ENCODE results near the gene RABGEF1. TPM values are rescaled to one million over a fixed set of nuclear protein-coding genes. Genes with fewer than 3 reads are reported as not detected.
A peak's percentile ranks its signal among the peaks of the same experiment; 100 is the strongest.
"Not testable (repeated sequence)": the region's sequence is repeated elsewhere in the genome, so short reads cannot be mapped to it uniquely, and the experiment has no call there.

RABGEF1 gene
- total RNA-seq, 1 donor from 2014 or later, result 21.8 TPM

DNA sequence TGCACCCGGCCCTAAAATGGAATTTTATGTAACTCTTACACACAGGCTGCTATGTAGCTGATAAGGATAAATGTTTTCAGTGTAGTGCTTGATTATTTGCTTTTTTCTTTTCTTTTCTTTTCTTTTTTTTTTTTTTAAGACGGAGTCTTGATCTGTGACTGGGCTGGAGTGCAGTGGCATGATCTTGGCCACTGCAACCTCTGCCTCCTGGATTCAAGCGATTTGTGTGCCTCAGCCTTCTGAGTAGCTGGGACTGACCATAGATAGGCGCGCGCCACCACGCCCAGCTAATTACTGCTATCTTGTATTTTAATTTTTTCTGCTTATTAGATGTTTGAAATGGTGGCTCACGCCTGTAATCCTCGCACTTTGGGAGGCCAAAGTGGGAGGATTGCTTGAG is 3.4 kb downstream of the RABGEF1 start:
- no peak for DNase-seq (ENCODE audit: low spot score in 2 of 2, unreplicated experiment in 2 of 2)
- no peaks in the 10 kb centered on the region for H3K9me3 Mint-ChIP-seq
- H3K4me3 Mint-ChIP-seq, result no peak overlapping the region
- H3K4me1 Mint-ChIP-seq, result peaks cover 21% of the 10 kb centered on the region
- TF ChIP-seq, protein P1, sequence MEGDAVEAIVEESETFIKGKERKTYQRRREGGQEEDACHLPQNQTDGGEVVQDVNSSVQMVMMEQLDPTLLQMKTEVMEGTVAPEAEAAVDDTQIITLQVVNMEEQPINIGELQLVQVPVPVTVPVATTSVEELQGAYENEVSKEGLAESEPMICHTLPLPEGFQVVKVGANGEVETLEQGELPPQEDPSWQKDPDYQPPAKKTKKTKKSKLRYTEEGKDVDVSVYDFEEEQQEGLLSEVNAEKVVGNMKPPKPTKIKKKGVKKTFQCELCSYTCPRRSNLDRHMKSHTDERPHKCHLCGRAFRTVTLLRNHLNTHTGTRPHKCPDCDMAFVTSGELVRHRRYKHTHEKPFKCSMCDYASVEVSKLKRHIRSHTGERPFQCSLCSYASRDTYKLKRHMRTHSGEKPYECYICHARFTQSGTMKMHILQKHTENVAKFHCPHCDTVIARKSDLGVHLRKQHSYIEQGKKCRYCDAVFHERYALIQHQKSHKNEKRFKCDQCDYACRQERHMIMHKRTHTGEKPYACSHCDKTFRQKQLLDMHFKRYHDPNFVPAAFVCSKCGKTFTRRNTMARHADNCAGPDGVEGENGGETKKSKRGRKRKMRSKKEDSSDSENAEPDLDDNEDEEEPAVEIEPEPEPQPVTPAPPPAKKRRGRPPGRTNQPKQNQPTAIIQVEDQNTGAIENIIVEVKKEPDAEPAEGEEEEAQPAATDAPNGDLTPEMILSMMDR (IDR thresholded peaks at IDR 0.05; ENCODE audit: unreplicated experiment), result no peak
- H3K36me3 Mint-ChIP-seq, result peaks cover 3% of the 10 kb centered on the region
- H3K27ac Mint-ChIP-seq, result peak overlapping the region; percentile 50
- H3K27me3 Mint-ChIP-seq (ENCODE audit: low read depth), result no peaks in the 10 kb centered on the region

DNA sequence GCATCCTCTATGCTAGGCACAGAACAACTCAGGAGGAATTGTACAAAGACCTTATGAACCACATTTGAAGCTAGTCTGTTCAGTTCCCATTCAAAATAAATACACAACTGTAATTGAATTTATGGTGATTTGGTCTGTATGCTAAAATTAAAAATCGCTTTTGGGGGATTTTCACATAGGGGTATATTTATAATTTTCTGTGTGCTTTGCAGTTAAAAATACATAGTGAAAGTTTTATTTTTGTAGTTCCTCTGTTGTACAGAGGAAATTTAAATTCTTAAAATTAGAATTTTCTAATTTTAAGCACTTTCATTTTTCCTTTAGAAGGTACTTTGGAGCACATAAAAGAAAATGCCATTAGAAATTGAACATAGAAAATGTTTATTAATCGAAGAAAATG is 6.9 kb downstream of the RABGEF1 start:
- TF ChIP-seq, protein P1 (IDR thresholded peaks at IDR 0.05; ENCODE audit: unreplicated experiment), result no peak
- Mint-ChIP-seq H3K9me3 (no peaks in the 10 kb centered on the region), H3K27me3 (ENCODE audit: low read depth) (no peaks in the 10 kb centered on the region), H3K27ac (no peak overlapping the region), H3K4me3 (no peak overlapping the region), H3K36me3 (peaks cover 9% of the 10 kb centered on the region), H3K4me1 (peaks cover 18% of the 10 kb centered on the region)
- no peak for DNase-seq (ENCODE audit: low spot score in 2 of 2, unreplicated experiment in 2 of 2)

DNA sequence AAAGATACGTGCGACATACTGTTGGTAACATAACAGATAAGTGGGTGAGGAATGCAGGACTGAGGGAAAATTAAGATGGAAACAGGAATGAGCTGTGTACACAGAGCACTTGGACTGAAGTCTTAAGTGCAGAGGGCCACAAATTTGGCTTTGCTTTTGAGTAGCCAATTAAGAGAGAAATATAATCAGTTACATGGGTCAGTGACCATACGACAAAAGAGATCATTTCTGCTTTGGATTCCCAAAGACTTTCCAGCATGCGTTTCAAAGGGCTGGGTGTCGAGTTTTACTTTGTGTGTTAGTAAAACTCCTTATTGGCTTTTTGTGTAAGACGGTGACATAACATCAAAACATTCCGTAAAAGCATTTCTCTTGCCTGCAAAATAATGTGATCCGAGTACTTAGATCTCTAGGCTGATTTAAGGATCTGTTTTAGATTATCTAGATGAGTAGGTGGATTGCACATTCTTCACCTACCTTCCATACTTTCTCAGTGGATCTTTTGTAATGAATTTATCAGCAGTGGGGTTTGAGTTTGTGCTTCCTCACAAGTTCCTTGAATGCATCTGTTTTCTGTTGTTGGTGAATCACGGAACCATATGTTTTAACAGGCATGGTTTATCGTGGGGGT is 7.5 kb downstream of the RABGEF1 start:
- Mint-ChIP-seq H3K27ac (peak overlapping the region; percentile 28), H3K4me3 (no peak overlapping the region), H3K9me3 (no peaks in the 10 kb centered on the region), H3K36me3 (peaks cover 9% of the 10 kb centered on the region), H3K4me1 (peaks cover 18% of the 10 kb centered on the region), H3K27me3 (ENCODE audit: low read depth) (no peaks in the 10 kb centered on the region)
- TF ChIP-seq, protein P1 (IDR thresholded peaks at IDR 0.05; ENCODE audit: unreplicated experiment), result no peak
- DNase-seq (ENCODE audit: low spot score in 2 of 2, unreplicated experiment in 2 of 2), result no peak

DNA sequence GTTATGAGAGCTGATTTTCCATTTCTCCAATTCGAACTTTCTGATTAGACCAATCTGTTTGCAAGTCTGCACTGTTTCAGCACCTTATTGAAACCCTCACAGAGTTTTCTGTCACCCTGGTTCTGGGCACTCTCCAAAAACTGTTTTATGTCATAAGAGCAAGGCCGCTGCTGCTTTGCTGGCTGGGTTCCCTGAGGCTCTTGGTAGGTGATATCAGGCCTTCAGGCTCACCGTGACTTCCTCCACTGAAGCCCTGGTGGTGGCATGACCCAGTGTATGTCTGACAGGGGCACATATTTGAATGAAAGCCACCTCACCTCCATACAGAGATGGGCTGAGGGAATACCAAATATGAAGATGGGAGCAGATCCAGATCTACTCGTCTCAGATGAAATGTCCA is 8.3 kb downstream of the RABGEF1 start:
- peaks cover 9% of the 10 kb centered on the region for H3K36me3 Mint-ChIP-seq
- H3K4me3 Mint-ChIP-seq, result no peak overlapping the region
- no peak for DNase-seq (ENCODE audit: low spot score in 2 of 2, unreplicated experiment in 2 of 2)
- TF ChIP-seq, protein P1 (IDR thresholded peaks at IDR 0.05; ENCODE audit: unreplicated experiment), result no peak
- H3K4me1 Mint-ChIP-seq, result peaks cover 18% of the 10 kb centered on the region
- no peak overlapping the region for H3K27ac Mint-ChIP-seq
- H3K9me3 Mint-ChIP-seq, result no peaks in the 10 kb centered on the region
- no peaks in the 10 kb centered on the region for H3K27me3 Mint-ChIP-seq (ENCODE audit: low read depth)

DNA sequence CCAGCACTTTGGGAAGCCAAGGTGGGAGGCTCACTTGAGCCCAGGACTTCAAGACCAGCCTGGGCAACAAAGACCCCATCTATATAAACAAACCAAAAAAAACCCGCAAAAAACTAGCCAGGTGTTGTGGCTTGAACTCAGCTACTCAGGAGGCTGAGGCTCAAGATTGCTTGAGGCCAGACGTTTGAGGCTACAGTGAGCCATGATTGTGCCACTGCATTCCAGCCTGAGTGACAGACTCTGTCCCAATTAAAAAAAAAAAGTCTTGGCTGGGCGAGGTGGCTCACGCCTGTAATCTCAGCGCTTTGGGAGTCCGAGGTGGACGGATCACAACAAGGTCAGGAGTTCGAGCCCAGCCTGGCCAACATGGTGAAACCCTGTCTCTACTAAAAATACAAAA is 11.4 kb downstream of the RABGEF1 start:
- no peak for DNase-seq (ENCODE audit: low spot score in 2 of 2, unreplicated experiment in 2 of 2)
- peaks cover 21% of the 10 kb centered on the region for H3K4me1 Mint-ChIP-seq
- TF ChIP-seq, protein P1 (IDR thresholded peaks at IDR 0.05; ENCODE audit: unreplicated experiment), result no peak
- no peak overlapping the region for H3K4me3 Mint-ChIP-seq
- peaks cover 9% of the 10 kb centered on the region for H3K36me3 Mint-ChIP-seq
- peak overlapping the region; percentile 71 for H3K27ac Mint-ChIP-seq
- H3K27me3 Mint-ChIP-seq (ENCODE audit: low read depth), result no peaks in the 10 kb centered on the region
- no peaks in the 10 kb centered on the region for H3K9me3 Mint-ChIP-seq

DNA sequence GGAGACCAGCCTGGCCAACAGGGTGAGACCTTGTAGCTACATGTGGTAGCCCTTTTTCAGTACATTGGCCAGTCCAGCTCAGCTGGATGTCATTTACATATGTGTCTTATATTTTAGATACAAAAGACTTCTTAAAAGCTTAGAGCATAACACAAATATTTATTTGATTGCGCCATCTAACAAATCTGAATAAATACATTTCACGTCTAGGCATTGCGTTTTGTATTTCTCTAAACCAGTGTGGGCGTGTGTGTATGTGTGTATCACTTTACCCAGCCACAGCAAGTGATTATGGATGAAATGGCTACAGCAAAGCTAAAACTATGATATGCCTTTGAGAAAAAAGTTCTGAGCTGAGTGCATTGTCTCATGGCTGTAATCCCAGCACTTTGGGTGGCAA is 14.0 kb downstream of the RABGEF1 start:
- TF ChIP-seq, protein P1 (IDR thresholded peaks at IDR 0.05; ENCODE audit: unreplicated experiment), result no peak
- no peaks in the 10 kb centered on the region for H3K9me3 Mint-ChIP-seq
- H3K27me3 Mint-ChIP-seq (ENCODE audit: low read depth), result no peaks in the 10 kb centered on the region
- no peak overlapping the region for H3K27ac Mint-ChIP-seq
- DNase-seq (ENCODE audit: low spot score in 2 of 2, unreplicated experiment in 2 of 2), result no peak
- peaks cover 2% of the 10 kb centered on the region for H3K36me3 Mint-ChIP-seq
- peaks cover 11% of the 10 kb centered on the region for H3K4me1 Mint-ChIP-seq
- no peak overlapping the region for H3K4me3 Mint-ChIP-seq

DNA sequence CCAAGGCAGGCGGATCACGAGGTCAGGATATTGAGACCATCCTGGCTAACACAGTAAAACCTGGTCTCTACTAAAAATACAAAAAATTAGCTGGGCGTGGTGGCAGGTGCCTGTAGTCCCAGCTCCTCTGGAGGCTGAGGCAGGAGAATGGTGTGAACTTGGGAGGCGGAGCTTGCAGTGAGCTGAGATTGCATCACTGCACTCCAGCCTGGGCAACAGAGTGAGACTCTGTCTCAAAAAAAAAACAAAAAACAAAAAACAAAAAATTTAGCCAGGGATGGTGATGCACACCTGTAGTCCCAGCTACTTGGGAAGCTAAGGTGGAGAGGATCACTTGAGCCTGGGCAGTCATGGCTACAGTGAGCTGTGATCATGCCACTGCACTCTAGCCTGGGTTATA is 14.5 kb downstream of the RABGEF1 start:
- not testable (repeated sequence) for DNase-seq (ENCODE audit: low spot score in 2 of 2, unreplicated experiment in 2 of 2); H3K27ac Mint-ChIP-seq; H3K27me3 Mint-ChIP-seq (ENCODE audit: low read depth); H3K4me1 Mint-ChIP-seq; H3K4me3 Mint-ChIP-seq; H3K36me3 Mint-ChIP-seq; H3K9me3 Mint-ChIP-seq

DNA sequence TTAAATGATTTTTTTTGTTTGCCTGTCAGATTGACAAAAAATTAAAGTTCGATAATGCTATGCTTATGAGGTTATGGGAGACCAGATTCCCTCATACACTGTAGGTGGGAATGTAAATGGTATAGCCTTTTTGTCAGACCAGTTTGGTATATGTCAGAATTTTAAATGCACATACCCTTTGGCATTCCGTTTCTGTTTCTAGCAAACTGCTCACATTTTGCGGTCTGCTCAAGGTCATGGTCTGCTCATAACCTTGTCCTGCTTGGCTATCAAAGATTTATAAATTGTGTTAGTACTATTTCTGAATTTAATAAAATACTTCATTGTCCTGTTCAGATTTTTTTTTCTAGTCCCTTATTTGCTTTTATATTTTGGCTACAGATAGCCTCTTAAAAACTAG is 15.7 kb downstream of the RABGEF1 start:
- H3K27me3 Mint-ChIP-seq (ENCODE audit: low read depth); H3K36me3 Mint-ChIP-seq; H3K4me1 Mint-ChIP-seq; H3K4me3 Mint-ChIP-seq; H3K9me3 Mint-ChIP-seq; DNase-seq (ENCODE audit: low spot score in 2 of 2, unreplicated experiment in 2 of 2): not testable (repeated sequence)
- peak overlapping the region; percentile 77 for H3K27ac Mint-ChIP-seq
